GM19324 (cell line): ENCODE data around the gene SGIP1.
"Not testable (repeated sequence)": the region's sequence is repeated elsewhere in the genome, so short reads cannot be mapped to it uniquely, and the experiment has no call there.

Experiments
- ATAC-seq: cut with Tn5 transposase; IDR thresholded peaks from one replicate; pipeline ENCODE4 v1.9.1; 2021; ENCODE audit warnings: mild to moderate bottlenecking, moderate library complexity; ENCODE audit not compliant: unreplicated experiment, low FRiP score

Gene SGIP1

DNA sequence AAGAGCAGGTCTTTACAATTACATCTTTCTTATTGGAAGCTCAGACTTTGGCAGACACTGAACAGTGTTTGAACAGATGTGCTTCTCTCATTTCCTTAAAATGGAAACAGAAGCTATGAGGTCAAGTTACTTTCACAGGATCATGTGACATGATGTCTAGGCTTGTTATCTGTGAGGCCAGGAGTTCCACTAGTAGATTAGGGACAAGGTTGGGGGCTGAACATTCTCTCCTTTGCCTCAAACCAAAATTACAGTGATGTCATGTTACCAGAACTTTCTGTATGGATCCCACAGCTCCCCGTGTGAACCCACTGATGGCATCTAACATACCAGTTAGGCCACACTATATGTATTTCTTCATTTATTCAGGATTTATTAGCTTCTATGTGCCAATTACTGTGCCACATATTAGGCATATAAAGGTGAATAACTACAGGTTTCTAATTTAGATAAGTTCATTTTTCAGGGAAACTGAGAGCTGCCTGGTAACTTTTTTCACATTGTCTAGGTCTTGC lies 224.3 kb downstream of the SGIP1 start:
- ATAC-seq = peak; percentile 99

DNA sequence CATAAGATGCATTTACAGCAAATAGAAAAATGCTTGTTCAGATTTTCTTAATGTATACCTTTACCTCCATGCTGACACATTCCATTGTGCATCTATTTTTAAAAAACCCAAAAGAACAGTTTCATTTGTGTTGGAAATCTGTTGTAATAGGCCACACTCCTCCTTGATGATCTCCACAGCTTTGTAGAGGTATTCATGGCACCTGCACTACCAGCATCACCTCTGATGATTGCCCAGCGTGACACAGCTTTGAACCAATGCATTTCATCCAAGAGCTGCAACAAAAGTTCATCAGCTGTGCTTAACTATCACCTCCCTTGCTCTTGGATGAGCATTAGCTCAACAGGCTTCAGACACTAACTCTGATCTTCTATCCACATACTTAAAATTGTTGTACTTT lies 226.6 kb downstream of the SGIP1 start:
- no peak for ATAC-seq

DNA sequence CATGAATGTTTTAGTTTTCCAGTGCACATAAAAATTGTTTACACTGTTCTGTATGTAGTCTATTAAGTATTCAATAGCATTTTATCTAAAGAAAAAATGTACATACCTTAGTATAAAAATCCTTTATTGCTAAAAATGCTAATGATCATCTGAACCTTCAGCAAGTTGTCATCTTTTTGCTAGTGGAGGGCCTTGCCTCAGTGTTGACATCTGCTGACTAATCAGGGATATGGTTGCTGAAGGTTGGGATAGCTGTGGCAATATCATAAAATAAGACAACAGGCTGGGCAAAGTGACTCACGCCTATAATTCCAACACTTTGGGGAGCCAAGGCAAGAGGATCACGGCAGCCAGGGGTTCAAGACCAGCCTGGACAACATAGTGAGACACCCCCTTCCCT lies 227.3 kb downstream of the SGIP1 start:
- no peak for ATAC-seq

DNA sequence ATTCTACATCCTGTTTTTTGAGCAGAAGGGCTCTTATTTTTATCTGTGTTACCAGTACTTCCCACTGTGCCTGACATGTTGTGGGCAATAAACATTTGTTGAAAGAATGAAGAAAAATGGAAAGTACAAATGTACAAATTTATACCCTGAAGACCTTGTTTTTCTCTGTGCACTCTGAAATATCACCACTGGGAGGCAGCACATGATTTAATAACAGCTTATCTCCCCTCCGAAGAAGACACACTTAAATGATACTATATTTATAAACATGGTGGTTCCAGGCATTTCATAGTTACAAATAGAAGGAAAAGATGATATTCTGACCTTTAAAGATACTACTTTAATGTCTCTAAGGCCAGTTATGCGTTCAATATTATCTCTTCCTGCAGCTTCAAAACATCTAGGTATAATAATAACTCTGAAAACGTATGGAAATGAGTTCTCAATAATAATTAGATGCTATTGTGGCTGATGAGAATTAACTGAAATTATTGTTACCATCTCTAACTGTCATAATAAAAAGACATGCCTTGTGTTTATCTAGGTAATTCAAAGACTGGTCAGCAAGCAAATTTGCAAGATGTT lies 231.1 kb downstream of the SGIP1 start:
- no peak for ATAC-seq

DNA sequence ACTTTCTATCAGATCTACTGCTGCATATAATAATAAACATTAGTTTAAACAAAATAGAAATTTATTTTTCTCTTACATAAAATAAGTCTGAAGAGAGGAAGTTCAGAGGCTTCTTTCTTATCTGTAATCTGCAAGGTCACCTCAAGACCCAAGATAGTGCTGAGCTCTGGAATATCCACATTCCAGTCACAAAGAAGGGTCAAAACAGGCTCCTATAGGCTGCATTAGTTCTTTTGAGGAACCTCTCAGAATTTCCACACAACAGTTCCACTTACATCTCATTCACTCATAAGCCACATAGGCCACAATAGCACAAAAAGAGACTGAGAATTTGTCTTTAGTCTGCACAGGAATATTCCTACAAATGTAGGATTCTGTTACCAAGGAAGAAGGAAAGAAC lies 233.7 kb downstream of the SGIP1 start:
- no peak for ATAC-seq

DNA sequence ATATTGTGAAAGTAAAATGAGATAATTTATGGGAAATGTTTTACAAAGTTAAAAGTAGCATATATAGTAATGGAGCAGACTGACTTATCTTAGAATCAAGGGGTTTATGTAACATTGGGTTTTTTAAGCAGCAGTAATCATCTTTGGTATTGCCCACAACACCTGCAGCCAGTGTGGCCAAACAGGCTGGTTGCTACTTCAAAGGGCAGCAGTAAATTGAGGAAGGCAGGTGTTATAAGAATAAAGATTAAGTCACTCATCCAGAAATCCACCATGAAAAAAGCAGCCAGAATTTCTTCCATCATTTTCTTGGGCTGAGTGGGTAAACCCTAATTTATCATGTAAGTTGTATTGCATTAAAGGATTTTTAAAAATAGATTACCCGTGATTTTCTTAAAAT lies 235.0 kb downstream of the SGIP1 start:
- no peak for ATAC-seq

DNA sequence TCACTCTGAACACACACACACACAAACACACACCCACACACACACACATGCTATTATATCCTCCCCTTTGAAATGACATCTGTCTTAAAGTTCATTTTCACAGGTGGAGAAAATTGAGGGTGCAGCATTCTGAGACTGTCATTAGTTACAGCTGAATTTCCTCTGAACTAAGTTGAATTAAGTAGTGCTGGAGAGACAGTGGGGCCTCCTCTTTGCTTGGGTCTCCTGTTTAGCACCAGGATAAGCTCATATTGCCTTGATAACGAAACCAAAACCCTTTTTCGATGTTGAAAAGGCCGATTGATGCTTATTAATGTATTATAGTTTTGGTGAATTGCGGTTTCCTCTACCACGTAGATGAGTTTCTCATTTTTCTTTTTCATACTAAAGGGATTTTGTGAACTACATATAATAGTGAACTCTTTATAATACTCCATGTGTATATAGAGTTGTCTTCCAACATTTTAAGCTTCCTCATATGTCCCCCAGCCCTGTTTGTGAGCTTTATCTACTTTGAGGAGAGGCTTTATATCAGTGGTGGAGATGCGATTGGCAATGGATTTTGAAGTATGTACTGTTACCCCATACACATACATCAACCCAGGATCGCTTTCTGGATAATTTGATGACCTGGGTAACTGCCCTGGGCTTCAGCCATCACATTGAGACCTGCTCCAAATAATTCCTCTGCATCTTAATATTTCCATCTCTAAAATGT lies 235.7 kb downstream of the SGIP1 start:
- ATAC-seq = no peak

DNA sequence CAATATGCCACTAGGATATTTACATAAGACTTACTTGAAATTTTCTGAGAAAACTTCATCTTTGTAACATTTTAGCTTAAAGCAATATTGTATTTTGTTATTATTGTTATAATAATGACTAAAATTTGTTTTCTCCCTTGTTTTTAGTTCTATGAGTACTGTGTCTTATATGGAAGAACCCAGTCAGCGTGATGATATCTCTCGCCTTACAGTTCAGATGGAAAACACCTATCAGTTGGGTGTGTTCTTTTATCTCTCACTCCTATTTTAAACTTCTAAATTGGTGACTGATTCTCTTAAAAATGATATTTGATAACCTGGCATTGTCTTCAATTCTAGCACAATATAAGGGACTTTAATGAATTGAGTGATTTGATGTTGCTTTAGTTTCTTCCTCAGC lies 236.3 kb downstream of the SGIP1 start:
- no peak for ATAC-seq

DNA sequence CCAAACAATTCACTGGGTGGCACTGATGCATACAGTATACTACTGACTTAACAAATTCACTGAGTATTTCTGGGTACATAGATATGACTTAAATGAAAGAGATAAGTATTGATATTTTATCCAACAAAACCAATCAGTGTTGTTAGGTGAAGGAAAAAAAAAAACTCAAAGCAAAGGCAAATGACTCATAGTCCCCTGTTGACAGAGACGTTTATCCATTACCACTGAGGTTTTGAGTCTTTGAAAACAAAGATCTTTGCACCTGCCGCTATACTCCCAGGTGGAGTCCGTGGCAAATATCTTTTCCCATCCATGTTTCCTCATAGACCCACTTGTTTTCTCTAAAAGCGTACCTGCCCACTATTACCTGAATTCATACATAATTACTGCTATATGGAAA lies 236.7 kb downstream of the SGIP1 start:
- no peak for ATAC-seq

DNA sequence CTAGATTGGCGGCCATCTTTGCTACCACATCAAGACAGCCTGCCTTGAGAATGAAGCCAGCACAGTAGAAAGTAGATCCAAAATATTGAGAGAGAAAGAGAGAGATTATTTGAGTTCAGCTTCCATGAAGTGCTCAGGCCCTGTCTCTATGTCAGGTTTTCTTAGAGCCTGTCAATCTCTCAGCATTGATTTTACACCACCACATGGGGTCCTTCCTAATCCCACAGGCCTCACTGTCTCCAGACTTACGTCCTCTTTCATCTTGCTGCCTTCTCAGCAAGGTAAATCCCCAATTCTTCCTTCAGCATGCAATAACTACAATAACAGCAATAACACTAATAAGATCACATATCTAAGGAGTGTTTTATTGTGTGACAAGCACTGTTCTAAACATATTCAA lies 239.3 kb downstream of the SGIP1 start:
- no peak for ATAC-seq

DNA sequence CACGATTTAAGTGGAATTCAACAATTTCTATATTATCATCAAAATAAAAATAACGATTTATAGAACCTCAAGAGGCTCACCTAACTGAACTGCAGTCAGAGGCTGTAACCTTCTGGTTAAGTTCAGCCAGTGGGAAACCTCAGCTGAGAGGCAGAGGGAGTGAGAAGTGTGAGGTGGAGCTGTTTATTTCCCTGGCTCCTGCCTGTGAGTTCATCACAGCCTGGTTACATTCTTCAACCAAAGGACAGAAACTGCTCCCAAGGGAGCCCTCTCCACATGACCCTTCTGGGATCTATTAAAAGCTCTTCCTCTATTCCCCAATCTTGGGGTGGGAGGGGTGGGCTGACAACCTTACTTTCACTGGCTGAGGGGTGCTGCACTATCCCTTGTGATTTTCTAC lies 240.5 kb downstream of the SGIP1 start:
- ATAC-seq = no peak

DNA sequence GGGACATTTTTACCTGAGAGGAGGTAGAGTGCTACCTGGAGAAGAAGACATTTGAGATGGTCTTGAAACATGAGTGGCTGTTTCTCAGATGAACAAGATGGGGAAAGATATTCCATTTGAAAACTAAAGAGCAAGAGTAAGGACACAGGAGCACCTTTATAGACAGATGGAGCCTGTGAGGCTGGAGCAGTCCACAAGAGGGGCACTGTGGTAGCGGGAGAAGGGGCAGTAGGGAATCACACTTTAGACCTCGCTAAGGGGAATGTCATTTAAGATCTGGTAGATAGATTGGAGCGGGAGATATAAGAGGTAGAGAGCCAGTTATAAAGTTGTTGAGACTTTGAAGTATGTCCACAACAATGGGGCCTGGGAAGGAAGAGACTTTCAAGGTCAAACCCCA lies 241.7 kb downstream of the SGIP1 start:
- ATAC-seq = no peak

DNA sequence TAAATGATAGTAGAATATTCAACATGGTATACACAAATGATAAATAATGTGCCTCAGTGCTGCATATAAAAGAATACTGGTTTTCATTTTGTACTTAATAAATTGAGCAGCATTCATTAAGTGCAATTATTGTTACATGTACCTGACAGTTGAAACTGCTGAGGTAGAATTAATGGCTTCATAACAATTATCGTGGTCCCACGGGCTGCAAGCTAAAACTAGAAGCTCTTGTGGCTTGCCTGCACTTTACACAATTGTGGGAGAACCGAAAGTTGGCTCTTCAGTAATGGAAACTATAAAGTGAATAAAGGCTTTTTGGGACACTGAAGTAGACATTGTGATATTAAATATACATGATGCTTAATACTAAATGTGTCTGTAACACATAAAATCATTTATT lies 243.9 kb downstream of the SGIP1 start:
- ATAC-seq = no peak

DNA sequence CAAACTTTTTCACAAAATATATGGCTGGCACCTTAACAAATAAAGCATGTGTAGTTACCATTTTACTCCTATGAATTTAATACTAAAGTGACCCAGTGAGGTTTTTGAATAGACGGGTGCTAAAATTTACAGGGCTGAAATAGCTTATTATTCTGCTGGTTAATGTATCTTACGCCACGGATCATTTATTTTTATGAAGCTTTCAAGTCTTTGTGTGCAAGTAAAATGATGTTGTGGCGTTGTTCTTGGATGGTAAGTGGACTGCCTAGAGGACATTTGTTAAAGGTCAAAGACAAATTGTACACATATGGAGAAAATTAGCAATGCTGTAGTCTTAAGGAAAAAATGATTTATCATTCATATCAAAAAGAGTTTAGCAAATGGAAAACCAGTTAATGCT lies 244.3 kb downstream of the SGIP1 start:
- ATAC-seq = no peak

DNA sequence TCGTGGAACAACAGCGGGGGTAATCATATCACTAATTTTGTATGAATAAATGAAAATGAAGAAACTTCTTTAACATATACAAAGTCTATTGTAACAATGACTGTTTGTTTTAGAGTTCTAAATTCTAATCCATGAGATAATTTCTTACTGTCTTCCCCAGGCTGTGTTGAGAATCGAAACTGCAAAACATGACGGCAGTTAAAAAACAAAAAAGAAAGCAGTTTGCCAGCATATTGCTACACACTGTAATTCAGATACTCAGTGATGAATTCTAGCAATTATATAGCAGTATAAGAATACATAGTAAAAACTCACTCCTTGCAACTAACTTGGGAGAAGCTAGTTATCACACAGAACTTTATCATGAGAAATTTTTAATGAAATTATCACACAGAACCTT lies 245.0 kb downstream of the SGIP1 start:
- no peak for ATAC-seq

DNA sequence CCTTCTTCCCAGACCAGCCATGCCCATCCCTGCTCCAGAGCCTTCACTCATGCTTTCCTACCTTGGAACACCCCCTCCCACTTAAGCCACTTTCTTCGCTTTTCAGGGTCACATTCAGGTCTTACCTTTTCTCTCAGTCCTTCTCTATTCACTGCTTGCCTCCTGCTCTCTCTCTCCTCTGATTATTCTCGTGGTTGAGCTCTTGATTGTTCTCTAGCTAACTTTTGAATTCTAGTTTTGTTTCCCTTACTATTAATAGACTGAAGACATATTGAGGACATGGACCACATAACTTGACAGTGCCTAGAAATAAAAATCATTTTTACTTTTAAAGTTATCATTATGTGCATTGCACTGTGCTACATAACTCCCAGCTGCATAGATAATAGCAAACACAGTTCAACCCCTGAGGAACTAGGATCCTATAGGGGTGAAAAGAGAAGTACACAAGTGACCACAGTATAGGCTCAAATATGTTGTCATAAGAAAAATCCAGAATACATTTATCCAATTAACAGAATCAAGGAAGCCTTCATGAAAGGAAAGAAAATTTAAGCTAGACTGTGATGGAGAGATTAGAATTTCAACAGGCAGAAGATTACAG lies 245.6 kb downstream of the SGIP1 start:
- no peak for ATAC-seq

DNA sequence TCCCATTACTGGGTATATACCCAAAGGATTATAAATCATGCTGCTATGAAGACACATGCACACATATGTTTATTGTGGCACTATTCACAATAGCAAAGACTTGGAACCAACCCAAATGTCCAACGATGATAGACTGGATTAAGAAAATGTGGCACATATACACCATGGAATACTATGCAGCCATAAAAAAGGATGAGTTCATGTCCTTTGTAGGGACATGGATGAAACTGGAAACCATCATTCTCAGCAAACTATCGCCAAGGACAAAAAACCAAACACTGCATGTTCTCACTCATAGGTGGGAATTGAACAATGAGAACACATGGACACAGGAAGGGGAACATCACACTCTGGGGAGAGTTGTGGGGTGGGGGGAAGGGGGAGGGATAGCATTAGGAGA lies 251.8 kb downstream of the SGIP1 start:
- ATAC-seq = not testable (repeated sequence)

DNA sequence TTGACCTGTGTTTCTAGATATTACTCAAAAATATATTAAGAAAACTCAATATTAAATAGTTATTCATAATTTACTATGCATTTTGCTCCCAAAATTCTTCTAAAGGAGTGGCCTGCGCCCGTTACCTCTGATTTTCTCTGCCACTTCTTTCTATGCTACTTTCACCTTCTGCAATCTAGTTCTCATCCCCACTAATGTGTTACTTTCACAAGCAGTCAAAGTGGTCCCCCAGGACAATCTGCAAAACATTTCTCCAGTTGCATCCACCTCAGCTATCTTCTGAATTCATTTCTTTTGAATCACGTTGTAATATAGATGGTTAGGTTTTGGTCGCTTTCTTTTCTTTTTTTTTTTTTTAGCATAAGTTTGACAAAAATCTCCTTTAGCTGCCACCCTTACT lies 253.7 kb downstream of the SGIP1 start:
- ATAC-seq = no peak

DNA sequence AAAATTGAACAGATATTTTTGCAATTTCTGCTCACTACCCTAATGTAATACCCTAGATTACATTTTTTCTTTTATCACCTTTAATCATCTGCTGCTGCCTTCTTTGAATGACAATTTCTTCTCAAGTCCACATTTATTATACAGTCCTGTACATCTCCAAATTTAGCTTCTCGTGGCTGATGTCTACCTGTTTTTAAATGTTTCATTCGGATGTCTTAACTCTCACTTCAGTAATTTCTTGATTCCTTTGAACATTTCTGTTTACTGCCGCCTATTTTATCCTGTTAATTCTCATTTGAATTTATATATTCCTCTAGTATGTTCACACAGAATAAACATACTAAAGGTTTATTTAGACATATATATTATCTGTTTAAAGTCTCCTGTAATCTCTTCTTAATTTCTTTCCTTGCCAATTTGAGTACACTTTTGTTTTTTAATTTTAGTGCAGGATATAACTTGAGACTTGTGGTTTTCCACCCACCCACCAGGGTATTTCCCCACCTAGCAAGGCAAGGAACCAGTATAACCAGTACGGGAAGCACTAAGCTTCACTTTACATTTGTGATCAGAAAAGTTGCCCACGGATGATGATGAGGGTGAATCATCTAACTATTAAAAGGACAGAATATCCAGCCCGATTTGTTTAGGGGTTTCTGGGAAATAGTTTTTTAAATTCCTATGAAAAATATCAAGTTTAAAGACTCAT lies 254.4 kb downstream of the SGIP1 start:
- ATAC-seq = no peak

DNA sequence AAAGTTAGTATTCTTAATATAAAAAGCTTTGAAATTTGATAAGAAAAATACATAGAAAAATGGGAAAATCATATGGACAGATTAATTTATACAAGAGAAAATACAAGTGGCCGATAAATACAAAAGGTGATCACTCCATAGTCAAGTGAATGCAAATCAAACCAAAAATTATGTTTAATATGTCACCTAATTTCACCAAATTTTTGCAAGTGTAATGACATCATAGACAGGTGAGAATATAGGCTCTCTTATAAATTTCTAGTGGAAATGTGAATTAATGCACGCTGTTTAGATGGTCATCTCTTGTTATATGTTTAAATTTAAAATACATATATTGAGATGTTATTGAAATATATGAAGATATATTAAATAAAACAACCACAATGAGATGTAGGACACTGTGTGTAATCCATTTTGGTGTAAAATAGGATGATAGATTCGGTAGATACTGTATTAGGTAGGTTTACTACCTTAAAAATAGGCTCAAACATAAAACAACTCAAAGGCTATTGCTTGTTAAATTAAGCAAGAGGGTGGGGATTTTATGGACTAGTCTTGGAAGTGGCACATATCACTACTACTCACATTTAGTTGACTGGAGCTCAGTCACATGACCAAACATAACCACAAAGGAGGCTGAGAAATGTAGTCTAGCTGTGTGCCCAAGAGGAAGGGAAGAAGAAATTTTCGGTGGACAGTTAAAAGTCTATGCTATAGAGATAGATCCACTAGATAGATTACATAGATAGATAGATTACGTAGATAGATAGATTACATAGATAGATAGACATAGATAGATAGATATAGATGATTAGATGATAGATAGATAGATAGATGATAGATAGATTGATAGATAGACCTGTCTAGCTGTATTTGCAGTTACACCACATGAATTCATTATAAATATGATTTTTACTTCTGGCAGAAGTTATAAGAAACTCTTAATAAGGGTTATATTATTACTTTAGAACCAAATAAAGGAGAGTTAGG lies 258.0 kb downstream of the SGIP1 start:
- ATAC-seq = no peak
